ENCODE results near the gene ASPHD2. TPM values are rescaled to one million over a fixed set of nuclear protein-coding genes. Genes with fewer than 3 reads are reported as not detected.

The ASPHD2 gene
- total and polyA plus RNA-seq, 2 of the 13 experiments (the other 11 are each of a cell fraction or from before 2014, with no cell fraction given): 0.04 TPM

DNA sequence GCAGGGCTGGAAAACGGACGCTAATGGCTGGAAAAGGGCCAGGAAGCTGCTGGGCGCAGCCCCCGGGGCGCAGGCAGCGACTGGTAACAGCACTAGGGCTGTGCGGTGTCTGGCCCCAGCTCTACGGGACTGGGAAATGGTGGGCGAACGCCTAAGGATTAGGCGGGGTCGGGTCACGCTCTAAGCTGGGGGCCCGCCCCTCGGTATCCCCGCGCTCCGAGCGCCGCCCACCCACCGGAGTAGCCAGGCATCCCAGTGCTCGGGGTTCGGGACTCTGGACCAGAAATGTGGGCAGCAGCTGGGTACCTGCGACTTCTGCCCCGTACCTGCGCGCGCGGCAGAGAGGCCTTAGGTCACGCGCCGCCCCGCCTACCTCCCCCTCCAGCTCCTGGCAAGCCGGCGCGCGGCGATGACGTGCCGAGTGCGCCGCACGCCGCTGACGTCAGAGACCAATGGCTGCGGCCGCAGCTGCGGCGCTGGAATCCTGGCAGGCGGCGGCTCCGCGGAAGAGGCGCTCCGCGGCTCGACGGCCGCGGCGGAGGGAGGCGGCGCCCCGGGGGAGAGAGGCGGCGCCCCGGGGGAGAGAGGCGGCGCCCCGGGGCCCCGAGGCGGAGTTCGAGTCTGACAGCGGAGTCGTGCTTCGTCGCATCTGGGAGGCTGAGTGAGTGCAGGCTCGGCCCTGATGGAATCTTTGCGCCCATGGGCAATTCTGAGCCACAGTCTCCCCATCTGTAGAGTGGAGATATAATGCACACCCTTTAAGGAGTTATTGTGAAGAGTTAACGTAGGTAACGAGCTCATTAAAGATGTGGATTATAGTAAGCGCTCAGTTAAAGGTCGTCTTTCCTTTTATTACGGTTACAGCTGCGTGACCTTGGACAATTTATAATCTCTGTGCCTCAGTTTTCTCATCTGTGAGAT lies 54.6 kb downstream of the ASPHD2 start, which contains the start of the genes HPS4 and SRRD (continued):
- TF ChIP-seq, protein P1, sequence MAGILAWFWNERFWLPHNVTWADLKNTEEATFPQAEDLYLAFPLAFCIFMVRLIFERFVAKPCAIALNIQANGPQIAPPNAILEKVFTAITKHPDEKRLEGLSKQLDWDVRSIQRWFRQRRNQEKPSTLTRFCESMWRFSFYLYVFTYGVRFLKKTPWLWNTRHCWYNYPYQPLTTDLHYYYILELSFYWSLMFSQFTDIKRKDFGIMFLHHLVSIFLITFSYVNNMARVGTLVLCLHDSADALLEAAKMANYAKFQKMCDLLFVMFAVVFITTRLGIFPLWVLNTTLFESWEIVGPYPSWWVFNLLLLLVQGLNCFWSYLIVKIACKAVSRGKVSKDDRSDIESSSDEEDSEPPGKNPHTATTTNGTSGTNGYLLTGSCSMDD (CRISPR knock-in tag; IDR thresholded peaks at IDR 0.05): no peak
- no peak for TF ChIP-seq ZNF678 (CRISPR knock-in tag; IDR thresholded peaks at IDR 0.05)
- TF ChIP-seq RORA (CRISPR knock-in tag; IDR thresholded peaks at IDR 0.05): no peak
- peak; percentile 82 for TF ChIP-seq ATF2 (CRISPR knock-in tag; IDR thresholded peaks at IDR 0.05)
- TF ChIP-seq MXI1 (IDR thresholded peaks at IDR 0.05; ENCODE audit: borderline replicate concordance, low read depth, low read length): peak; percentile 93
- peak; percentile 37; the same call in 1 of the 2 replicates for TF ChIP-seq ELF3 (CRISPR knock-in tag; IDR thresholded peaks at IDR 0.05)
- TF ChIP-seq ZFP41 (CRISPR knock-in tag; IDR thresholded peaks at IDR 0.05; ENCODE audit: borderline replicate concordance): 0 out of 2 replicates have a peak, but pooled peaks have one; percentile 25
- peak; percentile 98 for TF ChIP-seq HDAC1 (CRISPR knock-in tag; IDR thresholded peaks at IDR 0.05)
- TF ChIP-seq MEIS2 (CRISPR knock-in tag; IDR thresholded peaks at IDR 0.05): peak; percentile 62
- TF ChIP-seq ZNF280D (CRISPR knock-in tag; IDR thresholded peaks at IDR 0.05): peak; percentile 68; the same call in 1 of the 2 replicates
- TF ChIP-seq SMC3 (IDR thresholded peaks at IDR 0.05; ENCODE audit: low read length): no peak
- TF ChIP-seq KLF12 (CRISPR knock-in tag; IDR thresholded peaks at IDR 0.05; ENCODE audit: borderline replicate concordance): peak; percentile 85; the same call in 1 of the 2 replicates
- TF ChIP-seq GPN1 (CRISPR knock-in tag; IDR thresholded peaks at IDR 0.05; ENCODE audit: borderline replicate concordance): no peak
- TF ChIP-seq ZSCAN20 (CRISPR knock-in tag; IDR thresholded peaks at IDR 0.05; ENCODE audit: borderline replicate concordance): peak; percentile 64; the same call in 1 of the 2 replicates
- no peak for TF ChIP-seq PAF1 (CRISPR knock-in tag; IDR thresholded peaks at IDR 0.05)
- peak; percentile 85 for TF ChIP-seq ADNP (CRISPR knock-in tag; IDR thresholded peaks at IDR 0.05)
- no peak; the same call in 1 of the 2 replicates for TF ChIP-seq NR2F2 (IDR thresholded peaks at IDR 0.05; ENCODE audit: borderline replicate concordance, low read depth)
- TF ChIP-seq ZNF75D (CRISPR knock-in tag; IDR thresholded peaks at IDR 0.05; ENCODE audit: borderline replicate concordance): no peak
- TF ChIP-seq, protein P2, sequence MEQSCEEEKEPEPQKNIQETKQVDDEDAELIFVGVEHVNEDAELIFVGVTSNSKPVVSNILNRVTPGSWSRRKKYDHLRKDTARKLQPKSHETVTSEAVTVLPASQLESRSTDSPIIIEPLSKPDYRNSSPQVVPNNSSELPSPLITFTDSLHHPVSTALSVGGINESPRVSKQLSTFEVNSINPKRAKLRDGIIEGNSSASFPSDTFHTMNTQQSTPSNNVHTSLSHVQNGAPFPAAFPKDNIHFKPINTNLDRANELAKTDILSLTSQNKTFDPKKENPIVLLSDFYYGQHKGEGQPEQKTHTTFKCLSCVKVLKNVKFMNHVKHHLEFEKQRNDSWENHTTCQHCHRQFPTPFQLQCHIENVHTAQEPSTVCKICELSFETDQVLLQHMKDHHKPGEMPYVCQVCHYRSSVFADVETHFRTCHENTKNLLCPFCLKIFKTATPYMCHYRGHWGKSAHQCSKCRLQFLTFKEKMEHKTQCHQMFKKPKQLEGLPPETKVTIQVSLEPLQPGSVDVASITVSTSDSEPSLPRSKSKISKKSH (CRISPR knock-in tag; IDR thresholded peaks at IDR 0.05; ENCODE audit: borderline replicate concordance): peak; percentile 53; the same call in 1 of the 2 replicates
- TF ChIP-seq ZFX (CRISPR knock-in tag; IDR thresholded peaks at IDR 0.05; ENCODE audit: low read depth): peak; percentile 91
- TF ChIP-seq ZNF24 (IDR thresholded peaks at IDR 0.05): no peak

All from HepG2 (cell line).